ENCODE results near the gene PLEKHB2. TPM values are rescaled to one million over a fixed set of nuclear protein-coding genes. Genes with fewer than 3 reads are reported as not detected.
A peak's percentile ranks its signal among the peaks of the same experiment; 100 is the strongest.

Gene PLEKHB2
- total and polyA plus RNA-seq, 9 of the 15 experiments (the other 6 are each of a cell fraction or from before 2014, with no cell fraction given) = 41.3 to 71.5 (median 50.2) TPM

DNA sequence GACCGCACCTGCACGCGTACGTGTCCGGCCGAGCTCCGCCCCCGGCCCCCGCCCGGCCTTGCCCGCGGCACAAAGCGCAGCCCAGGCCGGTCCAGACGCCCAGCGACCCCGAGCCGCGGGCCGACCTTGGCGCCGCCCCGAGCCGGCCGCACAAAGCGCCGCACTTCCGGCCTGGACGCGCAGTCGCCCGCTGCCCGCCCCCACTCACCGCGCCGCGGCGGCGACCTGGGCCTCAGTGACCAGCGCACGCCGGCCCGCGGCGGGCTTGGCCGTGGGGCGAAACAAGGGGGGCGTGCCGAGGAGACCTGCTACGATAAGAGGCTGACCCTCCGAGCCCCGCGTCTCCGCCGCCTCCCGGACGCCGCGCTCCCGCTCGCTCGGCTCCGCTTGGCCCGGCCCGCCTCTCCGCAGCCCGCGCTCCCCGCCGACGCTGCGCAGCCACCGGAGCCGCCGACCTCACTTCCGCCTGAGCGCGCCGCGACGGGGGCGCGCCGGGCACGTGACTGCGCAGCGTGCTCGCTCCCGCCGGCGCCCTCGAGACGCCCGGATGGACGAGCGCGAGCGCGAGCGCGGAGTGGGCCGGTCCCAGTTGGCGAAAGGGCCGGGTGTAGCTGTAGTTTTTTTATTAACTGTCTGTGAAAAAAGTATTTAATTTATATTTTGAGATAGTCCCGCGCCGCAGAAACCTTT is 12.0 kb upstream of the PLEKHB2 start, which contains the start of gene FAM168B (continued):
- TF ChIP-seq, protein P1, sequence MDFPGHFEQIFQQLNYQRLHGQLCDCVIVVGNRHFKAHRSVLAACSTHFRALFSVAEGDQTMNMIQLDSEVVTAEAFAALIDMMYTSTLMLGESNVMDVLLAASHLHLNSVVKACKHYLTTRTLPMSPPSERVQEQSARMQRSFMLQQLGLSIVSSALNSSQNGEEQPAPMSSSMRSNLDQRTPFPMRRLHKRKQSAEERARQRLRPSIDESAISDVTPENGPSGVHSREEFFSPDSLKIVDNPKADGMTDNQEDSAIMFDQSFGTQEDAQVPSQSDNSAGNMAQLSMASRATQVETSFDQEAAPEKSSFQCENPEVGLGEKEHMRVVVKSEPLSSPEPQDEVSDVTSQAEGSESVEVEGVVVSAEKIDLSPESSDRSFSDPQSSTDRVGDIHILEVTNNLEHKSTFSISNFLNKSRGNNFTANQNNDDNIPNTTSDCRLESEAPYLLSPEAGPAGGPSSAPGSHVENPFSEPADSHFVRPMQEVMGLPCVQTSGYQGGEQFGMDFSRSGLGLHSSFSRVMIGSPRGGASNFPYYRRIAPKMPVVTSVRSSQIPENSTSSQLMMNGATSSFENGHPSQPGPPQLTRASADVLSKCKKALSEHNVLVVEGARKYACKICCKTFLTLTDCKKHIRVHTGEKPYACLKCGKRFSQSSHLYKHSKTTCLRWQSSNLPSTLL (IDR thresholded peaks at IDR 0.05) = no peak
- TF ChIP-seq ZNF644 (tag; IDR thresholded peaks at IDR 0.05; ENCODE audit: low read depth) = peak; percentile 87; the same call in 1 of the 2 replicates
- TF ChIP-seq MED1 (CRISPR knock-in tag; IDR thresholded peaks at IDR 0.05; ENCODE audit: borderline replicate concordance) = no peak
- TF ChIP-seq, protein P2, sequence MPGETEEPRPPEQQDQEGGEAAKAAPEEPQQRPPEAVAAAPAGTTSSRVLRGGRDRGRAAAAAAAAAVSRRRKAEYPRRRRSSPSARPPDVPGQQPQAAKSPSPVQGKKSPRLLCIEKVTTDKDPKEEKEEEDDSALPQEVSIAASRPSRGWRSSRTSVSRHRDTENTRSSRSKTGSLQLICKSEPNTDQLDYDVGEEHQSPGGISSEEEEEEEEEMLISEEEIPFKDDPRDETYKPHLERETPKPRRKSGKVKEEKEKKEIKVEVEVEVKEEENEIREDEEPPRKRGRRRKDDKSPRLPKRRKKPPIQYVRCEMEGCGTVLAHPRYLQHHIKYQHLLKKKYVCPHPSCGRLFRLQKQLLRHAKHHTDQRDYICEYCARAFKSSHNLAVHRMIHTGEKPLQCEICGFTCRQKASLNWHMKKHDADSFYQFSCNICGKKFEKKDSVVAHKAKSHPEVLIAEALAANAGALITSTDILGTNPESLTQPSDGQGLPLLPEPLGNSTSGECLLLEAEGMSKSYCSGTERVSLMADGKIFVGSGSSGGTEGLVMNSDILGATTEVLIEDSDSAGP (CRISPR knock-in tag; IDR thresholded peaks at IDR 0.05) = no peak
- no peak for TF ChIP-seq PHB2 (IDR thresholded peaks at IDR 0.05; ENCODE audit: low read depth)
- TF ChIP-seq, protein P3, sequence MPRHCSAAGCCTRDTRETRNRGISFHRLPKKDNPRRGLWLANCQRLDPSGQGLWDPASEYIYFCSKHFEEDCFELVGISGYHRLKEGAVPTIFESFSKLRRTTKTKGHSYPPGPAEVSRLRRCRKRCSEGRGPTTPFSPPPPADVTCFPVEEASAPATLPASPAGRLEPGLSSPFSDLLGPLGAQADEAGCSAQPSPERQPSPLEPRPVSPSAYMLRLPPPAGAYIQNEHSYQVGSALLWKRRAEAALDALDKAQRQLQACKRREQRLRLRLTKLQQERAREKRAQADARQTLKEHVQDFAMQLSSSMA (CRISPR knock-in tag; IDR thresholded peaks at IDR 0.05) = peak; percentile 88; the same call in 1 of the 2 replicates
- TF ChIP-seq, protein P4, sequence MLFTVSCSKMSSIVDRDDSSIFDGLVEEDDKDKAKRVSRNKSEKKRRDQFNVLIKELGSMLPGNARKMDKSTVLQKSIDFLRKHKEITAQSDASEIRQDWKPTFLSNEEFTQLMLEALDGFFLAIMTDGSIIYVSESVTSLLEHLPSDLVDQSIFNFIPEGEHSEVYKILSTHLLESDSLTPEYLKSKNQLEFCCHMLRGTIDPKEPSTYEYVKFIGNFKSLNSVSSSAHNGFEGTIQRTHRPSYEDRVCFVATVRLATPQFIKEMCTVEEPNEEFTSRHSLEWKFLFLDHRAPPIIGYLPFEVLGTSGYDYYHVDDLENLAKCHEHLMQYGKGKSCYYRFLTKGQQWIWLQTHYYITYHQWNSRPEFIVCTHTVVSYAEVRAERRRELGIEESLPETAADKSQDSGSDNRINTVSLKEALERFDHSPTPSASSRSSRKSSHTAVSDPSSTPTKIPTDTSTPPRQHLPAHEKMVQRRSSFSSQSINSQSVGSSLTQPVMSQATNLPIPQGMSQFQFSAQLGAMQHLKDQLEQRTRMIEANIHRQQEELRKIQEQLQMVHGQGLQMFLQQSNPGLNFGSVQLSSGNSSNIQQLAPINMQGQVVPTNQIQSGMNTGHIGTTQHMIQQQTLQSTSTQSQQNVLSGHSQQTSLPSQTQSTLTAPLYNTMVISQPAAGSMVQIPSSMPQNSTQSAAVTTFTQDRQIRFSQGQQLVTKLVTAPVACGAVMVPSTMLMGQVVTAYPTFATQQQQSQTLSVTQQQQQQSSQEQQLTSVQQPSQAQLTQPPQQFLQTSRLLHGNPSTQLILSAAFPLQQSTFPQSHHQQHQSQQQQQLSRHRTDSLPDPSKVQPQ (CRISPR knock-in tag; IDR thresholded peaks at IDR 0.05; ENCODE audit: borderline replicate concordance) = no peak
- TF ChIP-seq RBM22 (IDR thresholded peaks at IDR 0.05; ENCODE audit: low read depth, low read length, poor library complexity, severe bottlenecking) = no peak
- no peak for TF ChIP-seq HDAC3 (IDR thresholded peaks at IDR 0.05; ENCODE audit: borderline replicate concordance, partially characterized antibody)
- TF ChIP-seq, protein P5, sequence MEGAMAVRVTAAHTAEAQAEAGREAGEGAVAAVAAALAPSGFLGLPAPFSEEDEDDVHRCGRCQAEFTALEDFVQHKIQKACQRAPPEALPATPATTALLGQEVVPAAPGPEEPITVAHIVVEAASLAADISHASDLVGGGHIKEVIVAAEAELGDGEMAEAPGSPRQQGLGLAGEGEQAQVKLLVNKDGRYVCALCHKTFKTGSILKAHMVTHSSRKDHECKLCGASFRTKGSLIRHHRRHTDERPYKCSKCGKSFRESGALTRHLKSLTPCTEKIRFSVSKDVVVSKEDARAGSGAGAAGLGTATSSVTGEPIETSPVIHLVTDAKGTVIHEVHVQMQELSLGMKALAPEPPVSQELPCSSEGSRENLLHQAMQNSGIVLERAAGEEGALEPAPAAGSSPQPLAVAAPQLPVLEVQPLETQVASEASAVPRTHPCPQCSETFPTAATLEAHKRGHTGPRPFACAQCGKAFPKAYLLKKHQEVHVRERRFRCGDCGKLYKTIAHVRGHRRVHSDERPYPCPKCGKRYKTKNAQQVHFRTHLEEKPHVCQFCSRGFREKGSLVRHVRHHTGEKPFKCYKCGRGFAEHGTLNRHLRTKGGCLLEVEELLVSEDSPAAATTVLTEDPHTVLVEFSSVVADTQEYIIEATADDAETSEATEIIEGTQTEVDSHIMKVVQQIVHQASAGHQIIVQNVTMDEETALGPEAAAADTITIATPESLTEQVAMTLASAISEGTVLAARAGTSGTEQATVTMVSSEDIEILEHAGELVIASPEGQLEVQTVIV (CRISPR knock-in tag; IDR thresholded peaks at IDR 0.05; ENCODE audit: borderline replicate concordance) = peak; percentile 46; the same call in 1 of the 2 replicates
- TF ChIP-seq MCM7 (IDR thresholded peaks at IDR 0.05) = no peak
- no peak for TF ChIP-seq FIP1L1 (IDR thresholded peaks at IDR 0.05; ENCODE audit: low read depth, low read length, poor library complexity, severe bottlenecking)
- TF ChIP-seq, protein P6, sequence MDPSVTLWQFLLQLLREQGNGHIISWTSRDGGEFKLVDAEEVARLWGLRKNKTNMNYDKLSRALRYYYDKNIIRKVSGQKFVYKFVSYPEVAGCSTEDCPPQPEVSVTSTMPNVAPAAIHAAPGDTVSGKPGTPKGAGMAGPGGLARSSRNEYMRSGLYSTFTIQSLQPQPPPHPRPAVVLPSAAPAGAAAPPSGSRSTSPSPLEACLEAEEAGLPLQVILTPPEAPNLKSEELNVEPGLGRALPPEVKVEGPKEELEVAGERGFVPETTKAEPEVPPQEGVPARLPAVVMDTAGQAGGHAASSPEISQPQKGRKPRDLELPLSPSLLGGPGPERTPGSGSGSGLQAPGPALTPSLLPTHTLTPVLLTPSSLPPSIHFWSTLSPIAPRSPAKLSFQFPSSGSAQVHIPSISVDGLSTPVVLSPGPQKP (CRISPR knock-in tag; IDR thresholded peaks at IDR 0.05) = no peak
- TF ChIP-seq DDX20 (tag; IDR thresholded peaks at IDR 0.05; ENCODE audit: low read depth) = no peak
